GM18511 (cell line): ENCODE data around the gene NEK6.

Experiments
- ATAC-seq: cut with Tn5 transposase; IDR thresholded peaks from one replicate; pipeline ENCODE4 v1.9.1; 2021; ENCODE audit warnings: mild to moderate bottlenecking, moderate library complexity; ENCODE audit not compliant: unreplicated experiment

NEK6 gene

GRCh38 chr9:124315882-124316281 lies 58.1 kb downstream of the NEK6 start:
- ATAC-seq = no peak

- ATAC-seq = no peak
These were observed 62.6 kb downstream of the NEK6 start for GRCh38 chr9:124320062-124320973.

- no peak for ATAC-seq
These were observed 63.7 kb downstream of the NEK6 start for GRCh38 chr9:124321416-124321815.

GRCh38 chr9:124321935-124322334 lies 64.2 kb downstream of the NEK6 start:
- no peak for ATAC-seq

GRCh38 chr9:124322618-124323432 lies 65.1 kb downstream of the NEK6 start:
- ATAC-seq = no peak

- ATAC-seq = no peak
These were observed 66.2 kb downstream of the NEK6 start for GRCh38 chr9:124323904-124324303.

GRCh38 chr9:124325816-124326215 lies 68.1 kb downstream of the NEK6 start:
- no peak for ATAC-seq

GRCh38 chr9:124326378-124326777 lies 68.6 kb downstream of the NEK6 start:
- ATAC-seq = no peak

- no peak for ATAC-seq
These were observed 69.7 kb downstream of the NEK6 start for GRCh38 chr9:124327491-124327890.

- ATAC-seq = no peak
These were observed 70.5 kb downstream of the NEK6 start for GRCh38 chr9:124328285-124328684.

- ATAC-seq = no peak
These were observed 71.5 kb downstream of the NEK6 start for GRCh38 chr9:124329206-124329792.

- ATAC-seq = no peak
These were observed 72.4 kb downstream of the NEK6 start for GRCh38 chr9:124330011-124330697.

GRCh38 chr9:124331580-124331979 lies 73.8 kb downstream of the NEK6 start:
- no peak for ATAC-seq

GRCh38 chr9:124332361-124333202 lies 74.8 kb downstream of the NEK6 start:
- ATAC-seq = no peak

- no peak for ATAC-seq
These were observed 75.4 kb downstream of the NEK6 start for GRCh38 chr9:124333203-124333579.

GRCh38 chr9:124334568-124335319 lies 77.0 kb downstream of the NEK6 start:
- no peak for ATAC-seq

- no peak for ATAC-seq
These were observed 77.6 kb downstream of the NEK6 start for GRCh38 chr9:124335320-124335707.

GRCh38 chr9:124337562-124337961 lies 79.8 kb downstream of the NEK6 start:
- ATAC-seq = no peak

GRCh38 chr9:124339603-124340146 lies 81.9 kb downstream of the NEK6 start:
- no peak for ATAC-seq
